ENCODE data around the gene ADGRL1.
"Not testable (repeated sequence)": the region's sequence is repeated elsewhere in the genome, so short reads cannot be mapped to it uniquely, and the experiment has no call there.

ADGRL1 gene

GRCh38 chr19:14187561-14187960 is 18.4 kb downstream of the ADGRL1 start:
- Histone ChIP-seq H4K20me1 (ENCODE audit: low read depth, low read length) (no peaks in the 10 kb centered on the region), H3K27me3 (ENCODE audit: low read length) (no peaks in the 10 kb centered on the region), H3K36me3 (ENCODE audit: low read length) (no peaks in the 10 kb centered on the region)

GRCh38 chr19:14186684-14187083 is 19.3 kb downstream of the ADGRL1 start:
- H3K9me3 ChIP-seq (ENCODE audit: insufficient read depth, low read length); H3K79me2 ChIP-seq (ENCODE audit: insufficient read depth, low read length); H3K36me3 ChIP-seq (ENCODE audit: low read length); H3K4me3 ChIP-seq (ENCODE audit: insufficient read depth, low read length, poor library complexity, severe bottlenecking); H2AFZ ChIP-seq (ENCODE audit: low read depth, low read length, severe bottlenecking); H3F3A ChIP-seq (ENCODE audit: insufficient read depth); H3K9ac ChIP-seq (ENCODE audit: low read length); H4K20me1 ChIP-seq (ENCODE audit: low read depth, low read length); H3K9me2 ChIP-seq (replicated peaks; ENCODE audit: insufficient read depth, low read length); H3K4me2 ChIP-seq (ENCODE audit: low read depth, low read length, poor library complexity, severe bottlenecking); H3K27ac ChIP-seq (ENCODE audit: low read depth, low read length); H3K27me3 ChIP-seq (ENCODE audit: low read length): not testable (repeated sequence)

More at GRCh38 chr19:14187561-14187960, 18.4 kb downstream of the ADGRL1 start:
- Histone ChIP-seq H3K4me2 (ENCODE audit: low read depth, low read length, poor library complexity, severe bottlenecking) (no peak overlapping the region), H3K27ac (ENCODE audit: low read depth, low read length) (no peak overlapping the region), H3F3A (ENCODE audit: insufficient read depth) (no peaks in the 10 kb centered on the region), H3K79me2 (ENCODE audit: insufficient read depth, low read length) (no peaks in the 10 kb centered on the region), H2AFZ (ENCODE audit: low read depth, low read length, severe bottlenecking) (no peak overlapping the region), H3K9me3 (ENCODE audit: insufficient read depth, low read length) (no peaks in the 10 kb centered on the region), H3K9me2 (replicated peaks; ENCODE audit: insufficient read depth, low read length) (no peaks in the 10 kb centered on the region), H3K9ac (ENCODE audit: low read length) (no peak overlapping the region), H3K4me3 (ENCODE audit: insufficient read depth, low read length, poor library complexity, severe bottlenecking) (no peak overlapping the region)
- TF ChIP-seq CTCF (IDR thresholded peaks at IDR 0.05; ENCODE audit: insufficient read depth, low read length, poor library complexity, severe bottlenecking) (no peak), EZH2phosphoT487 (conservative IDR thresholded peaks at IDR 0.05; ENCODE audit: low read length) (no peak)

- not testable (repeated sequence) for H2AFZ ChIP-seq (ENCODE audit: low read depth, low read length, severe bottlenecking); H3F3A ChIP-seq (ENCODE audit: insufficient read depth); H3K79me2 ChIP-seq (ENCODE audit: insufficient read depth, low read length); H3K36me3 ChIP-seq (ENCODE audit: low read length); H3K4me2 ChIP-seq (ENCODE audit: low read depth, low read length, poor library complexity, severe bottlenecking); H3K27ac ChIP-seq (ENCODE audit: low read depth, low read length); H3K9me2 ChIP-seq (replicated peaks; ENCODE audit: insufficient read depth, low read length); H3K9ac ChIP-seq (ENCODE audit: low read length); H3K27me3 ChIP-seq (ENCODE audit: low read length); H3K9me3 ChIP-seq (ENCODE audit: insufficient read depth, low read length); H3K4me3 ChIP-seq (ENCODE audit: insufficient read depth, low read length, poor library complexity, severe bottlenecking); H4K20me1 ChIP-seq (ENCODE audit: low read depth, low read length)
Observed at GRCh38 chr19:14185691-14186090, 20.3 kb downstream of the ADGRL1 start.

GRCh38 chr19:14185158-14185557 is 20.8 kb downstream of the ADGRL1 start:
- Histone ChIP-seq H3K4me3 (ENCODE audit: insufficient read depth, low read length, poor library complexity, severe bottlenecking) (no peak overlapping the region), H2AFZ (ENCODE audit: low read depth, low read length, severe bottlenecking) (no peak overlapping the region), H3F3A (ENCODE audit: insufficient read depth) (no peaks in the 10 kb centered on the region), H3K9me3 (ENCODE audit: insufficient read depth, low read length) (no peaks in the 10 kb centered on the region), H3K9ac (ENCODE audit: low read length) (no peak overlapping the region), H3K36me3 (ENCODE audit: low read length) (no peaks in the 10 kb centered on the region), H4K20me1 (ENCODE audit: low read depth, low read length) (no peaks in the 10 kb centered on the region), H3K9me2 (replicated peaks; ENCODE audit: insufficient read depth, low read length) (no peaks in the 10 kb centered on the region), H3K79me2 (ENCODE audit: insufficient read depth, low read length) (no peaks in the 10 kb centered on the region), H3K4me2 (ENCODE audit: low read depth, low read length, poor library complexity, severe bottlenecking) (no peak overlapping the region), H3K27me3 (ENCODE audit: low read length) (no peaks in the 10 kb centered on the region), H3K27ac (ENCODE audit: low read depth, low read length) (no peak overlapping the region)
- TF ChIP-seq CTCF (IDR thresholded peaks at IDR 0.05; ENCODE audit: insufficient read depth, low read length, poor library complexity, severe bottlenecking) (no peak), EZH2phosphoT487 (conservative IDR thresholded peaks at IDR 0.05; ENCODE audit: low read length) (no peak)
